GM18505 (cell line): Measurements from ENCODE around the gene KANSL3.

Experiments used
- ATAC-seq: cut with Tn5 transposase; IDR thresholded peaks from one replicate; pipeline ENCODE4 v1.9.1; 2021; ENCODE audit not compliant: unreplicated experiment
- POLR2A ChIP-seq: IDR thresholded peaks from 4 replicates; pipeline ENCODE4 v1.6.1; 2011; ENCODE audit warnings: borderline replicate concordance; ENCODE audit not compliant: insufficient read depth, insufficient read length; ENCODE audit errors: extremely low read depth

KANSL3 gene

GRCh38 chr2:96604104-96604503 lies 34.0 kb downstream of the KANSL3 start:
- no peak for TF ChIP-seq POLR2A
- ATAC-seq: no peak

GRCh38 chr2:96602330-96602823 lies 35.7 kb downstream of the KANSL3 start:
- no peak for ATAC-seq
- no peak for TF ChIP-seq POLR2A

- no peak for ATAC-seq
- TF ChIP-seq POLR2A: no peak
These were observed 36.5 kb downstream of the KANSL3 start for GRCh38 chr2:96601382-96602292.

- ATAC-seq: no peak
- TF ChIP-seq POLR2A: no peak
These were observed 38.2 kb downstream of the KANSL3 start for GRCh38 chr2:96599941-96600340.

GRCh38 chr2:96596596-96596995 lies 41.5 kb downstream of the KANSL3 start:
- TF ChIP-seq POLR2A: no peak
- no peak for ATAC-seq

- no peak for ATAC-seq
- no peak for TF ChIP-seq POLR2A
These were observed 43.4 kb downstream of the KANSL3 start for GRCh38 chr2:96594691-96595152.

GRCh38 chr2:96594282-96594681 lies 43.8 kb downstream of the KANSL3 start:
- no peak for ATAC-seq
- no peak for TF ChIP-seq POLR2A

GRCh38 chr2:96591494-96591893 lies 46.6 kb downstream of the KANSL3 start:
- no peak for ATAC-seq
- TF ChIP-seq POLR2A: no peak

- no peak for ATAC-seq
These were observed 47.1 kb downstream of the KANSL3 start for GRCh38 chr2:96591054-96591453.

GRCh38 chr2:96587843-96588242 lies 50.3 kb downstream of the KANSL3 start:
- no peak for ATAC-seq
- no peak for TF ChIP-seq POLR2A

More at GRCh38 chr2:96591054-96591453, 47.1 kb downstream of the KANSL3 start:
- no peak for TF ChIP-seq POLR2A

- ATAC-seq: no peak
- no peak for TF ChIP-seq POLR2A
These were observed 54.1 kb downstream of the KANSL3 start for GRCh38 chr2:96584017-96584416.

GRCh38 chr2:96580771-96581170 lies 57.3 kb downstream of the KANSL3 start:
- TF ChIP-seq POLR2A: no peak
- ATAC-seq: no peak

- no peak for ATAC-seq
- no peak for TF ChIP-seq POLR2A
These were observed 58.7 kb downstream of the KANSL3 start for GRCh38 chr2:96579422-96579821.

GRCh38 chr2:96578731-96579130 lies 59.4 kb downstream of the KANSL3 start:
- no peak for TF ChIP-seq POLR2A
- ATAC-seq: no peak
